ENCODE measurements around the gene PPP1R26.

- TF ChIP-seq CTCF (IDR thresholded peaks at IDR 0.05), result no peak
- no peak for TF ChIP-seq POLR2A (IDR thresholded peaks at IDR 0.05)
- TF ChIP-seq POLR2AphosphoS5 (IDR thresholded peaks at IDR 0.05), result no peak
Observed at GRCh38 chr9:135516132-135516860, 36.7 kb downstream of the PPP1R26 start.

All from prostate gland (tissue), 2 donors.